D721Med (cell line): ENCODE measurements around the gene KLF1.

Experiments used
- DNase-seq: peaks from one replicate; pipeline ENCODE4 v3.0.0; 2011; ENCODE audit warnings: low spot score; ENCODE audit not compliant: insufficient read length
- FAIRE-seq: peaks from 2 replicates; lab custom pipeline; 2011; peaks lifted over from hg19 to GRCh38; lab: Jason Lieb, UNC
- TF ChIP-seq, protein P1 (sequence below): IDR thresholded peaks from 2 replicates; pipeline ENCODE4 v1.5.1; 2012; ENCODE audit warnings: mild to moderate bottlenecking, control low read depth; ENCODE audit not compliant: insufficient read depth; ENCODE audit errors: missing control alignments

Gene KLF1

GRCh38 chr19:12886969-12887747 is at the start of gene KLF1:
TSS of gene KLF1 (minus strand) at chr19:12887201. CDS start at chr19:12887140, 61 bp downstream.
- TF ChIP-seq, protein P1, sequence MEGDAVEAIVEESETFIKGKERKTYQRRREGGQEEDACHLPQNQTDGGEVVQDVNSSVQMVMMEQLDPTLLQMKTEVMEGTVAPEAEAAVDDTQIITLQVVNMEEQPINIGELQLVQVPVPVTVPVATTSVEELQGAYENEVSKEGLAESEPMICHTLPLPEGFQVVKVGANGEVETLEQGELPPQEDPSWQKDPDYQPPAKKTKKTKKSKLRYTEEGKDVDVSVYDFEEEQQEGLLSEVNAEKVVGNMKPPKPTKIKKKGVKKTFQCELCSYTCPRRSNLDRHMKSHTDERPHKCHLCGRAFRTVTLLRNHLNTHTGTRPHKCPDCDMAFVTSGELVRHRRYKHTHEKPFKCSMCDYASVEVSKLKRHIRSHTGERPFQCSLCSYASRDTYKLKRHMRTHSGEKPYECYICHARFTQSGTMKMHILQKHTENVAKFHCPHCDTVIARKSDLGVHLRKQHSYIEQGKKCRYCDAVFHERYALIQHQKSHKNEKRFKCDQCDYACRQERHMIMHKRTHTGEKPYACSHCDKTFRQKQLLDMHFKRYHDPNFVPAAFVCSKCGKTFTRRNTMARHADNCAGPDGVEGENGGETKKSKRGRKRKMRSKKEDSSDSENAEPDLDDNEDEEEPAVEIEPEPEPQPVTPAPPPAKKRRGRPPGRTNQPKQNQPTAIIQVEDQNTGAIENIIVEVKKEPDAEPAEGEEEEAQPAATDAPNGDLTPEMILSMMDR, result no peak
- FAIRE-seq, result no peak

GRCh38 chr19:12936582-12936981 is 49.6 kb upstream of the KLF1 start:
- TF ChIP-seq, protein P1, result no peak
- DNase-seq, result no peak
- no peak for FAIRE-seq

More at GRCh38 chr19:12886969-12887747, at the start of gene KLF1:
- no peak for DNase-seq

DNA sequence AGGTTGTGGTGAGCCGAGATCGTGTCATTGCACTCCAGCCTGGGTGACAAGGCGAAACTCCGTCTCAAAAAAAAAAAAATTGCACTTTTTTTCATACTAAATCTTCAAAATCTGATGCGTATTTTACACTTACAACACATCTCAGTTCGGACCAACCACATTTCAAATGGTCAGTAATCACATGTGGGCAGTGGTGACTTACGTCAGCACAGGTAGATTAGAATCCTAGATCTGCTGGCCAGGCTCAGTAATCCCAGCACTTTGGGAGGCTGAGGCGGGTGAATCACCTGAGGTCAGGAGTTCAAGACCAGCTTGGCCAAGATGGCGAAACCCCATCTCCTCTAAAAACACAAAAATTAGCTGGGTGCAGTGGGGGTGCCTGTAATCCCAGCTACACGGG is 48.1 kb upstream of the KLF1 start:
- TF ChIP-seq, protein P1, result no peak
- FAIRE-seq, result no peak
- no peak for DNase-seq

DNA sequence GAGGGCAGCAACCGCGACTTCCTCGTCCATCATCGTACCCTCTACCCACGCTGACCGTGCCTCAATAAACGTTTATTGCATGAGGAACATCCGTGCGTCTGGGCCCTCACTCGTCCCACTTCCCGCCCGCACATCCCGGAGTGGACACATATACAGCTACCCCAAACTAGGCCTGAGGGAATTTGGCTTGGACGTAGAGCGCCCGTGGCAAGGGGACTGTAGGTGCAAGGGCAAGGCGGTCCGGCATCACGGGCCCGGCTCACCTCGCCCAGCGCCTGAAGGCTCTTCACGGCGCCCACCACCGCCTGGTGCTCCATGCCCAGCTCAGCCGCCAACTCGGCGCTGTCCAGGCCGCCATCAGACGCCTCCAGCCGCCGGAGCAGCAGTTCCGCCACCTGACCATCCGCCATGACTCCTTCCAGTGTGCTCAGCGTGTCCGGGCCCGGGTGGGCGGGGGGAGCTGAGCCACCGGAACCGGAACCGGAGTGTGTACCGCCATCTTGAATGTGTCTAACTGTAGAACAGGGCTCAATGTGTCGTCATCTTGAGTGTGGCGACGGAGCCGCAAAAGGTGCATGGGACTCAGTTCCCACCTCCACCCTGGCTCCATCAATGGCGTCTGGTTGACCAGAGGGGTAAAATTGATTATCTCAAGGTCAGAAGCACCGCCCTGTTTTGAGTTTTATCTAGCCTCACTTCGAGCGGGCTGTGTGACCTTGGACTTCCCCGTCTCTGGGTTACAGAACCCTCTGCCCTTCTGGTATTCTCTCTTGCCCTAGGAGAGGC is 46.5 kb upstream of the KLF1 start, which contains the start of gene FARSA:
Gene FARSA (minus strand): TSS at position 425 of the 786 bp plus-strand sequence. CDS start 15 bp downstream, at position 410.
- TF ChIP-seq, protein P1, result no peak
- DNase-seq (peak; percentile 82), FAIRE-seq (no peak)

DNA sequence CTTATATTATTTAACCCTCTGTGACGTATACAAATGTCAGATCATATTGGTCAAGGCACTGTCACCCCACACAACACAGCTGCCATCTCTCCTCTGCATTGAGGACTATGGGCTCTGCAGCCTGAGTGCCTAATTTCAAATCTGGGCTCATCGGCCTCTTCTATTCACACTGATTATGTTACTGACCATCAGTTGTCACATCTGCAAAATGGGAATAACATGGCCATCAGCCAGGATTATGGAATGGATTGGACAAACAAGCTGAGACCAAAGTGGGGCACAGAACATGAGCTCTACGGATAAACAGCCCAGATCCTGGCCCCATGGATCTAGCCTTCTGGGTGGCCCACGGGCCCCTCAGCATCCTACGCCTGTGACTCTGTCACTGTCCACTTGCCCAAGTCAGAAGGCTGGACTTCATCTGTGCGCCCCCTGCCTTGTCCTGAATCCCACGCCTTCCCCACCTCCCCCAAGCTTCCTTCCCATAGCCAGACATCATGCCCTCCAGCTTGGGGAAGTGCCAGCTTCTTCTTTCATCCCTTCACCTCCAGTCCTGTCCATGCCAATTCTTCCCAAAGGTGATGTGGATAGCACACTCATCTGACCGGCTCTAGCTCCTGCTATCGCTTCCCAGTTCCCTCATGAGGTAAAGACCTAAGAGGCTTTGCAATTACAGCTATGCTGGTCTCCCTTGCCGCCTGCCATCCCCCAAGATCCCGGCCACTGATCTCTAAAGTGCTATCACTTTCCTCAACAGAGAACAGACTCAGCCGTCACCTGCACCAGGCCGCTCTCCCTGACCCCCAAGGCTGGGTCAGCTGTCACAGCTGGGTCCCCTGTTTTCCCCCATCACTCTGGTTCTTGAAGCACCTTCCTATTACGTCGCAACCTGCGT is 45.6 kb upstream of the KLF1 start:
- TF ChIP-seq, protein P1, result no peak
- FAIRE-seq (no peak), DNase-seq (no peak)

DNA sequence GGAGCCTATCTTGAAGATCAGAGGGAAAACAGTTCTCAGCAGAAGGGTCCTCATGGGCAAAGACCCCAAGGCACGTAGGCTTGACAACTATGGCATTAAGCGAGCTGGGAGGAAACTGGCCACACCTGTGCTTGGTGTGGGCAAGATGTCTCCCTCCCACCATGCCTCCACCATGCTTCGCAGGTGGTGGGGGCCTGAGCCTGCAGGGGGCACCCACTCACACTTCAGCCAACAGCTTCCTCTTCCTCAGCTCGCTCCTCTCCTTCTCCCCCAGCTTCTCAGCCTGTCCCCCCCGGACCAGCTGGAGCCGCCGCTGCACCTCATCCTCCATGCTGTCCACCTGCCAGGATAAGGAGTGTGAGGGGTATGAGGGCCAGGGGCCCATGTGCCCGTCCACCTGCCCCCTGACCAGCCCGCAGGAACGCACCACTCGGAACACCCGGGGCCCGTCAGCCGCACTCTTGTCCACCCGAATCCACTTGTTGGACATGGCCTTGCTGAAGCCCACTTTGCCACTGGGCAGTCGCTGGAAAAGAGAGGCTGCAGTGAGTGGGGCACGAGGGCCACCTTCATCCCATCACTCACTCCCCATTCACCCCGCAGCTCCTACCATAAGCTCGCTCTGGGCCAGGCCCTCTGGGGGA is 43.1 kb upstream of the KLF1 start:
- DNase-seq (no peak), FAIRE-seq (no peak)
- TF ChIP-seq, protein P1, result no peak
